Duodenal mucosa (tissue), 2 donors: ENCODE results near the gene GLRX2.
A peak's percentile ranks its signal among the peaks of the same experiment; 100 is the strongest.
"Not testable (repeated sequence)": the region's sequence is repeated elsewhere in the genome, so short reads cannot be mapped to it uniquely, and the experiment has no call there.

ENCODE experiments used
- H3K27ac ChIP-seq: one replicate; pipeline ENCODE4 v1.7.0; 2013; ENCODE audit warnings: low read depth, low read length
- H3K27me3 ChIP-seq, 2 donors: one replicate each; pipeline ENCODE4 v1.7.0; 2013; ENCODE audit warnings: low read length in 2 of 2, control low read depth in 1 of 2; ENCODE audit not compliant: insufficient read depth in 2 of 2, control insufficient read depth in 1 of 2
- H3K36me3 ChIP-seq, 2 donors: one replicate each; pipeline ENCODE4 v1.7.0; 2013; ENCODE audit warnings: low read length in 2 of 2, control low read depth in 1 of 2; ENCODE audit not compliant: insufficient read depth in 2 of 2, control insufficient read depth in 1 of 2
- H3K4me1 ChIP-seq, 2 donors: one replicate each; pipeline ENCODE4 v1.7.0; 2013; ENCODE audit warnings: low read length in 2 of 2, control low read depth in 1 of 2; ENCODE audit not compliant: insufficient read depth in 2 of 2, control insufficient read depth in 1 of 2
- H3K4me3 ChIP-seq, 2 donors: one replicate each; pipeline ENCODE4 v1.7.0; 2013; ENCODE audit warnings: low read length in 2 of 2, low read depth in 1 of 2
- H3K9ac ChIP-seq, 2 donors: one replicate each; pipeline ENCODE4 v1.7.0; 2013; ENCODE audit warnings: low read length in 2 of 2, low read depth in 1 of 2
- H3K9me3 ChIP-seq, 2 donors: one replicate each; pipeline ENCODE4 v1.7.0; 2013; ENCODE audit warnings: low read length in 2 of 2, control low read depth in 1 of 2; ENCODE audit not compliant: control insufficient read depth in 1 of 2

GLRX2 gene

GRCh38 chr1:193121616-193122593 lies 16.7 kb upstream of the GLRX2 start, which contains the start of gene CDC73:
TSS of gene CDC73 (plus strand) at chr1:193122031. CDS start at chr1:193122201, 170 bp downstream.
- Histone ChIP-seq H3K4me3 (peak within 1 kb of the TSS; percentile 87 to 98), H3K4me1 (peaks cover 18 to 27% of the 10 kb centered on the region in 2 donors), H3K27me3 (no peaks in the 10 kb centered on the region), H3K27ac (peak within 1 kb of the TSS; percentile 93), H3K36me3 (peaks cover 0 to 8% of the 10 kb centered on the region in 2 donors), H3K9me3 (no peaks in the 10 kb centered on the region), H3K9ac (peak within 1 kb of the TSS; percentile 88 to 97)

DNA sequence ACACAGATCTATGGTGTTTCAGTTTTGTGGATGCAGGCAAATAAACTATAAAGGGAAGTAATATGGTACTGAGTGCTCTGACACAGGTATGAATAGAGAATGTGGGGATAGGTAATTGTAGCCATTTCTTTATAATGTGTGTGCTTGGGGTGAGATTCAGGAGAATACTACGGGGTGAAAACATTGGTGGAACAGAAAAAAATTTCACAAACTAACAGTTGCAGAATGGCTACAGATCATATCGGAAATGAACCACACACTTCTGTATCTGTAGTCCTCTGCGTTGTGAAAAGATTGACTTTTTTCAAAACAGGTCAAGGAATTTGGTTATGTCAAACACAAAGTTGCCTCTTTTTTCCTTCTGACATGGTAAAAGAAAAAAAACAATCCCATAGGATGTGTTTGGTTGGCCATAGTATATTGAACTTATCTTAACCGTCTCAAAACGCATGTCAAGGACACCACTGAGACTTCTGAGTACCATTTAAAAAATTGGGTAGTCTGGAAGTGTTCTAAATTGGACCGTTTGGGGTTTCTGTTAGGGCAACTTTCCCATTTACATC lies 15.5 kb upstream of the GLRX2 start:
- Histone ChIP-seq H3K27ac (no peak overlapping the region), H3K36me3 (peaks cover 0 to 6% of the 10 kb centered on the region in 2 donors), H3K27me3 (no peaks in the 10 kb centered on the region), H3K9ac (no peak overlapping the region), H3K4me3 (peak overlapping the region; percentile 87 to 98), H3K4me1 (peaks cover 21 to 27% of the 10 kb centered on the region in 2 donors), H3K9me3 (no peaks in the 10 kb centered on the region)

DNA sequence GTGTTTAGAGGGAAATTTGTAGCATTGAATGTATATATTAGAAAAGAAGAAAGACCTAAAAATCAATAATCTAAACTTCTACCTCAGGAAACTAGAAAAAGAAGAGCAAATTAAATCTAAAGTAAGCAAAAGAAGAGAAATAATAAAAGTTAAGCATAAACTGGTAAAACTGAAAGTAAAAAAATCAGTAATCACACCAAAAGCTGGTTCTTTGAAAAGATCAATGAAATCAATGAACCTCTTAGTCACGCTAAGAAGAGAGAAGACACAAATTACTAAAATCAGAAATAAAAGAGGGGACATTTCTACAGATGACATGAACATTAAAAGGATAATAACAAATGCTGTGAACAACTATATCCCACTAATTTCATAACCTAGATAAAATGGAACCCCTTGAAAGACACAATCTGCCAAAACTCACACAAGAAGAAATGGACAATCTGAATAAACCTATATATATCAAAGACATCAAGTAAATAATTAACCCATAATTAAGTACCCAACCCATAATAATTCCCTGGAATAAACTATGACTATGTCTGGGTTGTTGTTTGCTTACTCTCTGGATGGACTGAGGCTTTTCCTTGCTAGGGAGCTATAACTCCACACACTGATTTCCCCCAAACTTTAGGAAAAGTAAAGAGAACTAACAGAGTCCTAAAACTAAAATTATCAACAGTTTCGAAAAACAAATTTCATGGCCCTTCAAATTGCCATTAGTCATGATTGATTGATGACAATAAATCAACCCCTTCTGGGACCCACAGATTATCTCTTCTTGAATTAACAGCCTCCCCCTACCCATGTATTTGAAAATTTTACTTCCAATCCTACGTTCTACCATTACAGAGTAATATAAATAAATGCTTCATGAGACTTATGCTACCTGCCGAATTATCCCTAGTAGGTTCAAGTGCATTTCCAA lies 13.9 kb upstream of the GLRX2 start:
- Histone ChIP-seq H3K4me3 (no peak overlapping the region), H3K9me3 (no peaks in the 10 kb centered on the region), H3K4me1 (peaks cover 21 to 22% of the 10 kb centered on the region in 2 donors), H3K9ac (no peak overlapping the region), H3K27me3 (no peaks in the 10 kb centered on the region), H3K36me3 (no peaks in the 10 kb centered on the region), H3K27ac (no peak overlapping the region)

DNA sequence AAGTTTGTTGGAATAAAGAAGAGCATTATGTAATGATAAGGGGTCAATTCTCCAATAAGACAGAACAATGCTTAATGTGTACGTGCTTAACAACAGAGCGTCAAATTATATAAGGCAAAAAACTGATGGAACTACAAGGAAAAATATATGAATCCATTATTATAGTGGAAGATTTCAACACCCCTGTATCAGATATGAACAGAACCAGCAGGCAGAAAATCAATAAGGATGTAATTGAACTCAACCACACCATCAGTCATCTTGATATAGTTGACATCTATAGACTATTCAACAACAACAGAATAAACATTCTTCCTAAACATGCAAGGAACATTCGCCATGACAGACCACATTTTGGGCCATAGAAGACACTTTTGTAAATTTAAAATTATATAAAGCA lies 13.0 kb upstream of the GLRX2 start:
- Histone ChIP-seq H3K4me1 (peaks cover 13 to 14% of the 10 kb centered on the region in 2 donors), H3K36me3 (no peaks in the 10 kb centered on the region), H3K4me3 (no peak overlapping the region), H3K27me3 (no peaks in the 10 kb centered on the region), H3K27ac (no peak overlapping the region), H3K9me3 (no peaks in the 10 kb centered on the region), H3K9ac (no peak overlapping the region)

DNA sequence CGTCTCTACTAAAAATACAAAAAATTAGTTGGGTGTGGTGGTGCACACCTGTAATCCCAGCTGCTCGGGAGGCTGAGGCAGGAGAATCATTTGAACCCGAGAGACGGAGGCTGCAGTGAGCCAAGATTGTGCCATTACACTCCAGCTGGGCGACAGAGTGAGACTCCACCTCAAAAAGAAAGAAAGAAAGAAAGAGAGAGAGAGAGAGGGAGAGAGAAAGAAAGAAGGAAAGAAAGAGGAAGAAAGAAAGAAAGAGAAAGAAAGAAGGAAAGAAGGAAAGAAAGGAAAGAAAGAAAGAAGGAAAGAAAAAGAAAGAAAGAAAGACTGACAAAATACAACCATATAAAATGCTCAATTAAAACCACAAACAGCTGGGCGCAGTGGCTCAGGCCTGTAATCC lies 12.0 kb upstream of the GLRX2 start:
- H3K27ac ChIP-seq, H3K27me3 ChIP-seq, H3K4me3 ChIP-seq, H3K9me3 ChIP-seq, H3K9ac ChIP-seq, H3K4me1 ChIP-seq, H3K36me3 ChIP-seq: not testable (repeated sequence)

DNA sequence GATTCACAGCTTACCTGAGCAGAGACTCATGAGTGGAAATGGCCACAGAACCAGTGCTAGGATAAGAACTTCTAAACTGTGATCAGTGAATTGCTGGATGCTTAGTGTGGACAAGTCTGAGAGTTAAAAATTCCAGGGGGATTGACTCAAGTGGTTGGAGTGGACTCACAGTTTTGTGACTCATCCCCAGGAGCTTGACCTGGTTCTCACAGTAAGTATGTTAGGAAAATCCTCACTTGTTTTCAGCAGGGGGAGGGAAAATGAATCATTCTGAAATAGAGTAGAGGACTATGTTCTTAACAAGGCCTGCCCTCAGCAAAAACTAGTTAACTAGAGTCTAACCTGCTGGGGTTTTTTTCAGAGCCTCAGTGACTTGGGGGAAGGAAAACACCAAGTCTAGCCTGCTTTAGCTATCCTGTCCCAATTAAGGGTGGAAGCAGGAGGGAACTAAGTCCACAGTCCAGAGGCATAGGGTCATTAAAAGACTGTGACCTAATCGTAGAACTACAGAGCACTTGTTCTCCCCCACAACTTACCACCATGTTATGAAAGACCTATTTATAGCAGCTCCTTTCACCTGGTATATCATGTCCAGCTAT lies 10.5 kb upstream of the GLRX2 start:
- H3K9ac ChIP-seq: no peak overlapping the region
- H3K4me1 ChIP-seq: peaks cover 8 to 9% of the 10 kb centered on the region in 2 donors
- H3K27ac ChIP-seq: no peak overlapping the region
- H3K9me3 ChIP-seq: no peaks in the 10 kb centered on the region
- no peaks in the 10 kb centered on the region for H3K36me3 ChIP-seq
- H3K27me3 ChIP-seq: no peaks in the 10 kb centered on the region
- H3K4me3 ChIP-seq: no peak overlapping the region

DNA sequence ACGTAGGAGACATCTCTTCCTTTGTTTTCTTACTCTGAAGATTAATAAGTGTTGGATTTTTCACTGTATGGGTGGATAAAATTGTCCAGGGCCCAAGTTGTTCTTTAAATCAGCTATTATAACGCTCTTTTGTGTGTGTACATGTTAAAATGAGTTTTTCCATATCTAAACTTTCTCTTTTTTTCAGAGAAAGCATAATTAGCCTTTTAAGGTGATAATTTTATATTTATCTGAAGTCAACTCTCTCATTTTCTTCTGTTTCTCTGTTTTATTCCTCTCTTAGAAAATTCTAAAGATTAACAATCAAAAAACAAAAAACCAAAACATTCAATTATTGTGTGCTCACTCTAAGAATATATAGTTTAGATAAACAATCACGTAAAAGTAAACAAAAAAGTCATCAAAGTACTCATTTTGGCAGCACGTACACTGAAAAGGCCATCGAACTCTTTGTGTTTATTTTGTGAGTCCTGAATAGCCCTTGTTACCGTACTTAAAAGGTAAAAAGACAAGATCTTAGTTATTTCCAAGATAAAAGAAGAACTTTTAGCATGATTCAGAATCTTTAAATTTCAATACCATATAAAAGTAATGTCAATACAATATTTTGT lies 9.4 kb upstream of the GLRX2 start:
- no peak overlapping the region for H3K27ac ChIP-seq
- no peaks in the 10 kb centered on the region for H3K9me3 ChIP-seq
- peaks cover 8 to 9% of the 10 kb centered on the region in 2 donors for H3K4me1 ChIP-seq
- H3K9ac ChIP-seq: no peak overlapping the region
- H3K27me3 ChIP-seq: no peaks in the 10 kb centered on the region
- no peaks in the 10 kb centered on the region for H3K36me3 ChIP-seq
- H3K4me3 ChIP-seq: no peak overlapping the region

- no peaks in the 10 kb centered on the region for H3K36me3 ChIP-seq
- no peaks in the 10 kb centered on the region for H3K27me3 ChIP-seq
- no peak overlapping the region for H3K27ac ChIP-seq
- no peaks in the 10 kb centered on the region for H3K9me3 ChIP-seq
- no peak overlapping the region for H3K9ac ChIP-seq
- H3K4me3 ChIP-seq: no peak overlapping the region
- peaks cover 3 to 8% of the 10 kb centered on the region in 2 donors for H3K4me1 ChIP-seq
Measured at GRCh38 chr1:193113992-193114332, 8.7 kb upstream of the GLRX2 start.

DNA sequence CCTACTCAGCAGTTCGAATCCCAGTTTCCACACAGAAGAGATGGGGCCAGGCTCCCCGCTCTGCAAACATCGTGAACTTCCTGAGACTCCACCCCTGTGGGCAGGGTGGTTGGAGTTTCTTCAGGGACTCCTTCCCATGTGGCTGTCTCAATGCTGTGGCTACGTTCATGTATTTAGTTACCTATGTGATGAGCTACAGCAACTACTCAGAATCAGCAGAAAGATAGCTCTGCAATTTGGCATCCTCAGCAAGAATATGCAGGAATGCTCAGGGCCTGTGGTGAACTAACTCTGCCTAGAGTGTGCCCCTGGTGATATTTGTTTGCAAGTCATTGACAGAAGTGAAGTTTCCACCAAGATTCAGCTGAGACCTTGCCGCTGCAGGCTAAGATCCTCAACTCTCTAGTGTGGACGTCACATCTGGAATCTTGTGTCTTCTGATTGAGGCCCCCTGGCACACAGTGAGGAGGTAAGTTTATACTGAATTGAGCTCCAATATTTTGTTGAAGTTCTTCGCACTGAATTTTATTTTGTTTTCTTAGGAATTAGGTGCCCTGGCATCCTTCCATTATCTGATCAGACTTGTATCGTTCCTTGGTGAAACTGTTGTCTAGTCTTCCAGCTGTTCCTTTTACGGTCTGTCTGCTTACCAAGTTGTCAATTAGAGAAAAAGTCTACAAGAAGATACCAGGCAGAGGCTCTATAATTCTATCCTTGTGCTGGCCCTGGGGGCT lies 8.2 kb upstream of the GLRX2 start:
- Histone ChIP-seq H3K27me3 (no peaks in the 10 kb centered on the region), H3K4me1 (peaks cover 0 to 6% of the 10 kb centered on the region in 2 donors), H3K4me3 (no peak overlapping the region), H3K27ac (no peak overlapping the region), H3K36me3 (no peaks in the 10 kb centered on the region), H3K9ac (no peak overlapping the region), H3K9me3 (no peaks in the 10 kb centered on the region)
